Fibroblast of lung (primary cell): Measurements from ENCODE around the gene ADAMTS16. TPM values are rescaled to one million over a fixed set of nuclear protein-coding genes. Genes with fewer than 3 reads are reported as not detected.
A peak's percentile ranks its signal among the peaks of the same experiment; 100 is the strongest.

ENCODE experiments used
- DNase-seq, 2 donors: peaks; one replicate each; pipeline versions ENCODE4 v3.0.0 to v3.0.0-alpha.2; 2010; ENCODE audit warnings: low read depth in 2 of 2
- H2AFZ ChIP-seq: 2 replicates; pipeline ENCODE4 v1.5.1; 2012; ENCODE audit warnings: low read length, control low read depth, inconsistent platforms
- H3K27ac ChIP-seq: 2 replicates; pipeline ENCODE4 v1.5.1; 2011; ENCODE audit warnings: low read length, control low read depth; ENCODE audit not compliant: insufficient read depth
- H3K27me3 ChIP-seq: 2 replicates; pipeline ENCODE4 v1.5.1; 2011; ENCODE audit warnings: mild to moderate bottlenecking, low read length; ENCODE audit not compliant: control insufficient read depth, insufficient read depth
- H3K36me3 ChIP-seq: 2 replicates; pipeline ENCODE4 v1.5.1; 2011; ENCODE audit warnings: low read length; ENCODE audit not compliant: control insufficient read depth, insufficient read depth
- H3K4me1 ChIP-seq: 2 replicates; pipeline ENCODE4 v1.5.1; 2011; ENCODE audit warnings: low read length; ENCODE audit not compliant: control insufficient read depth, insufficient read depth; ENCODE audit errors: extremely low read depth
- H3K4me2 ChIP-seq: 2 replicates; pipeline ENCODE4 v1.5.1; 2011; ENCODE audit warnings: low read length, control low read depth; ENCODE audit not compliant: insufficient read depth; ENCODE audit errors: extremely low read depth
- H3K4me3 ChIP-seq, 4 experiments: fragments of 200-600 bp in 1 of 4; sonication (generic) in 1 of 4; replicated peaks in 1 of 4; 2 replicates each; pipeline ENCODE4 v1.5.1; 2011 to 2016; ENCODE audit warnings: low read length in 4 of 4, low read depth in 3 of 4, mild to moderate bottlenecking in 3 of 4, control low read depth in 2 of 4, inconsistent platforms in 1 of 4, mixed read lengths in 1 of 4; ENCODE audit not compliant: insufficient read depth in 1 of 4; ENCODE audit errors: control extremely low read depth in 1 of 4
- H3K79me2 ChIP-seq: 2 replicates; pipeline ENCODE4 v1.5.1; 2012; ENCODE audit warnings: mild to moderate bottlenecking, low read length, inconsistent platforms; ENCODE audit not compliant: control insufficient read depth, insufficient read depth
- H3K9ac ChIP-seq: 2 replicates; pipeline ENCODE4 v1.5.1; 2011; ENCODE audit warnings: mild to moderate bottlenecking, low read length, control low read depth; ENCODE audit not compliant: insufficient read depth
- H3K9me3 ChIP-seq: 2 replicates; pipeline ENCODE4 v1.5.1; 2012; ENCODE audit warnings: low read depth, low read length; ENCODE audit not compliant: control insufficient read depth, insufficient read depth
- H4K20me1 ChIP-seq: 2 replicates; pipeline ENCODE4 v1.5.1; 2011; ENCODE audit warnings: low read length; ENCODE audit not compliant: control insufficient read depth, insufficient read depth; ENCODE audit errors: extremely low read depth
- EZH2 ChIP-seq: IDR thresholded peaks from 2 replicates; pipeline ENCODE4 v1.5.1; 2012; ENCODE audit warnings: low read length, control low read depth, mild to moderate bottlenecking; ENCODE audit errors: missing control alignments
- polyA plus RNA-seq, 2 donors: library from polyadenylated mRNA; depleted of rRNA in 1 of 2; stranded (reverse) in 1 of 2; unstranded in 1 of 2; fragments of >200 nt; gene quantifications; 2 replicates each; pipeline ENCODE4 v1.2.1, GENCODE V29; 2011 to 2012; ENCODE audit warnings: missing spikeins in 1 of 2
- total RNA-seq: library from RNA; depleted of rRNA; stranded (reverse); fragments of >200 nt; gene quantifications from 2 replicates; pipeline ENCODE4 v1.2.1, GENCODE V29; 2014
- TF ChIP-seq, protein P1 (sequence below), 2 donors: IDR thresholded peaks in 1 of 2; conservative IDR thresholded peaks in 1 of 2; 1 replicate in 1 of 2; 2 replicates in 1 of 2; pipeline ENCODE4 v1.5.1; 2011 to 2012; ENCODE audit warnings: low read length in 2 of 2, control low read depth in 1 of 2, inconsistent platforms in 1 of 2, low read depth in 1 of 2, mild to moderate bottlenecking in 1 of 2

Gene ADAMTS16
- total and polyA plus RNA-seq, 2 donors (not counting 1 experiment from before 2014, with no cell fraction given) = 0.06 to 0.17 TPM

DNA sequence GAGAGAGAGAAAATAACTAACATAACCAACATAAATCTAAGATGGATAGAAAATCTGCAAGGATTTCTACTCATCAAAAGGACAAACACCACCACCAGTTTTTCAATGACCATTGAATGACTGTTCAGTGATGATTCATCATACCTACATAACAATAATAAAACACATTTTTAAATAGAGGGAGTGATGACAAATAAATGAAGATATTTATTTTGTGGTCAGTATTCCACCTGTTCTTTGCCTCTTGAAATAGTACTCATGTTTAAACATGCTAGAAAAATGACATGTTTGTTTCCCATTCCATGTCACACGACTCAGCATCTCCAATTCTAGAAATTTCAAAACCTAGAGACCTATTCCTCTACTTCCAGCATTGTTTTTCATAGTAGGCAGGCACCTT lies 34.6 kb upstream of the ADAMTS16 start:
- no peak overlapping the region for H2AFZ ChIP-seq
- H3K79me2 ChIP-seq = no peaks in the 10 kb centered on the region
- no peak overlapping the region for H3K9ac ChIP-seq
- H3K36me3 ChIP-seq = no peaks in the 10 kb centered on the region
- no peaks in the 10 kb centered on the region for H3K27me3 ChIP-seq
- H3K9me3 ChIP-seq = no peaks in the 10 kb centered on the region
- H4K20me1 ChIP-seq = no peaks in the 10 kb centered on the region
- no peak overlapping the region for H3K27ac ChIP-seq
- DNase-seq = no peak
- no peaks in the 10 kb centered on the region for H3K4me1 ChIP-seq
- no peak for TF ChIP-seq EZH2
- TF ChIP-seq, protein P1, sequence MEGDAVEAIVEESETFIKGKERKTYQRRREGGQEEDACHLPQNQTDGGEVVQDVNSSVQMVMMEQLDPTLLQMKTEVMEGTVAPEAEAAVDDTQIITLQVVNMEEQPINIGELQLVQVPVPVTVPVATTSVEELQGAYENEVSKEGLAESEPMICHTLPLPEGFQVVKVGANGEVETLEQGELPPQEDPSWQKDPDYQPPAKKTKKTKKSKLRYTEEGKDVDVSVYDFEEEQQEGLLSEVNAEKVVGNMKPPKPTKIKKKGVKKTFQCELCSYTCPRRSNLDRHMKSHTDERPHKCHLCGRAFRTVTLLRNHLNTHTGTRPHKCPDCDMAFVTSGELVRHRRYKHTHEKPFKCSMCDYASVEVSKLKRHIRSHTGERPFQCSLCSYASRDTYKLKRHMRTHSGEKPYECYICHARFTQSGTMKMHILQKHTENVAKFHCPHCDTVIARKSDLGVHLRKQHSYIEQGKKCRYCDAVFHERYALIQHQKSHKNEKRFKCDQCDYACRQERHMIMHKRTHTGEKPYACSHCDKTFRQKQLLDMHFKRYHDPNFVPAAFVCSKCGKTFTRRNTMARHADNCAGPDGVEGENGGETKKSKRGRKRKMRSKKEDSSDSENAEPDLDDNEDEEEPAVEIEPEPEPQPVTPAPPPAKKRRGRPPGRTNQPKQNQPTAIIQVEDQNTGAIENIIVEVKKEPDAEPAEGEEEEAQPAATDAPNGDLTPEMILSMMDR (conservative IDR thresholded peaks at IDR 0.05 in 1 of 2, IDR thresholded peaks at IDR 0.05 in 1 of 2; ENCODE audit: low read depth in 1 of 2, low read length in 2 of 2) = no peak
- H3K4me3 ChIP-seq = no peak overlapping the region
- no peak overlapping the region for H3K4me2 ChIP-seq

DNA sequence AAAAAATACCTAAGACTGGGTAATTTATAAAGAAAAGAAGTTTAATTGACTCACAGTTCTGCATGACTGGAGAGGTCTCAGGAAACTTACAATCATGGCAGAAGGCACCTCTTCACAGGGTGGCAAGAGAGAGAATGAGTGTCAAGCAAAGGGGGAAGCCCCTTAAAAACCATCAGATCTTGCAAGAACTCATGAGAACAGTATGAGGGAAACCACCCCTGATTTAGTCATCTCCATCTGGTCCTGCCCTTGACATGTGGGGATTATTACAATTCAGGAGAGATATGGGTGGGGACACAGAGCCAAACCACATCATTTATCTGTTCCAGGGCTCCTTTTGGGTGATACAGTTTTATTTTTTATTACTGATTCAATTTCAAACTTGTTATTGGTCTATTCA lies 23.2 kb upstream of the ADAMTS16 start:
- no peak overlapping the region for H3K27ac ChIP-seq
- TF ChIP-seq EZH2 = no peak
- TF ChIP-seq, protein P1 (conservative IDR thresholded peaks at IDR 0.05 in 1 of 2, IDR thresholded peaks at IDR 0.05 in 1 of 2; ENCODE audit: low read depth in 1 of 2, low read length in 2 of 2) = no peak
- H3K79me2 ChIP-seq = no peaks in the 10 kb centered on the region
- H4K20me1 ChIP-seq = no peaks in the 10 kb centered on the region
- H3K4me3 ChIP-seq = no peak overlapping the region
- H3K4me2 ChIP-seq = no peak overlapping the region
- H3K4me1 ChIP-seq = no peaks in the 10 kb centered on the region
- no peaks in the 10 kb centered on the region for H3K36me3 ChIP-seq
- DNase-seq = peak in 1 of 2 donors; percentile 52
- no peaks in the 10 kb centered on the region for H3K27me3 ChIP-seq
- H2AFZ ChIP-seq = no peak overlapping the region
- H3K9ac ChIP-seq = no peak overlapping the region
- no peaks in the 10 kb centered on the region for H3K9me3 ChIP-seq

DNA sequence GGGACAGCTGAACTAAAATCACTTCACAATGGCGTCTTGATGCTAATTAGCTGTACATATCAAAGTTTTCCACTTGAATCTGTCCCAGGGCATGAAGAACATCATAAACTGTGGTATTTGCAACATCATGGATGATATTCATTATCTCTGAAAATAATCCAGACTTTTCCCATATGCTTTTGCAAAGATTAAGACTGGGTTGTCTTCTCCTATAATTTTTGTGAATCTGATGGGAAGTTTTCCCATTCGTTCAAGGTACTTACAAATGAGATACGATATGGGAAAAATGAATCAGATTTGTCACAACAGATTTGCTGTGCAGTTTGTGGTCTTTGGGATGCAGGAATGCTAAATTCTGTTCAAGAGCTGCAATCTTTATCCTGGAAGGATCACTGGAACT lies 17.4 kb upstream of the ADAMTS16 start:
- H3K36me3 ChIP-seq = no peaks in the 10 kb centered on the region
- no peak overlapping the region for H3K4me3 ChIP-seq
- no peaks in the 10 kb centered on the region for H3K4me1 ChIP-seq
- no peaks in the 10 kb centered on the region for H3K79me2 ChIP-seq
- H3K27me3 ChIP-seq = no peaks in the 10 kb centered on the region
- H3K9me3 ChIP-seq = no peaks in the 10 kb centered on the region
- no peak overlapping the region for H3K27ac ChIP-seq
- TF ChIP-seq, protein P1 (conservative IDR thresholded peaks at IDR 0.05 in 1 of 2, IDR thresholded peaks at IDR 0.05 in 1 of 2; ENCODE audit: low read depth in 1 of 2, low read length in 2 of 2) = no peak
- TF ChIP-seq EZH2 = no peak
- DNase-seq = no peak
- H3K9ac ChIP-seq = no peak overlapping the region
- H2AFZ ChIP-seq = no peak overlapping the region
- H3K4me2 ChIP-seq = no peak overlapping the region
- H4K20me1 ChIP-seq = no peaks in the 10 kb centered on the region
